ENCODE measurements around the gene SLC16A5.
"Not testable (repeated sequence)": the region's sequence is repeated elsewhere in the genome, so short reads cannot be mapped to it uniquely, and the experiment has no call there.

Gene SLC16A5

GRCh38 chr17:75113798-75114551, 26.2 kb downstream of the SLC16A5 start:
- DNase-seq, result peak; percentile 79

DNA sequence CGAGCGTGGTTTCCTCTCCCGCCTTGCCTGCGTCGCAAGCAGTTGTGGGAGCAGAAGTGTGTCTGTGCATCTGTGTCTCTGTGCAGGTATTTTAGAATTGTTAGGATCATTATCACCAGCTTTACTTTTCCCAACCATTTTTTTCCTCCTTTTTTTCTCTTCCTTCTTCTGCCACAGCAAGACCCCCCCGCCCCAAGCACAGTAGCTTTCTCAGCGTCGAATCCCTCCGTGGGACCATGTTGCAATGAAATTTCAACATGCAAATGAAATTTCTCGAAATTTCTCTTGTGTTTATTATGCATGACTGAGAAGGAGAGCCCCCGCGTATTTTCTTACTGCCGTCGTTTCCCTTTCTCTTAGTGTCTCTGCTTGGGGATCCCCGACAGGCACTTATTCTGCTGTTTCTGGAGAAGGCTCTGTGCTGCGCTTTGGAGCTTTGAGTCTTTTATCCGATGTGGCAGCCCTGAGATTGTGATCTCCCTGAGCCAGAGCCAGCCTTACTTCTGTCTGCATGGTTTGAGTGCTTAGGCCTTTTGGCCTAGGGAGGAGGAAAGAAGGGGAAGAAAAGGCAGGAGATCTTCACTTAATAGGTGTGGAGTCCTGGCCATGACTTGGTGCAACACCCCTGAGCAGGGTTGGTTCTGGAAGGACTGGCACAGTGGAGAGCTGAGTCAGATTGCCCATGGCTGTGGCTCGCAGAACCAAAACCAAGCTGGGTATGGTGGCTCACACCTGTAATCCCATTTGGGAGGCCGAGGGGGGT, 27.0 kb downstream of the SLC16A5 start:
- DNase-seq, result no peak

DNA sequence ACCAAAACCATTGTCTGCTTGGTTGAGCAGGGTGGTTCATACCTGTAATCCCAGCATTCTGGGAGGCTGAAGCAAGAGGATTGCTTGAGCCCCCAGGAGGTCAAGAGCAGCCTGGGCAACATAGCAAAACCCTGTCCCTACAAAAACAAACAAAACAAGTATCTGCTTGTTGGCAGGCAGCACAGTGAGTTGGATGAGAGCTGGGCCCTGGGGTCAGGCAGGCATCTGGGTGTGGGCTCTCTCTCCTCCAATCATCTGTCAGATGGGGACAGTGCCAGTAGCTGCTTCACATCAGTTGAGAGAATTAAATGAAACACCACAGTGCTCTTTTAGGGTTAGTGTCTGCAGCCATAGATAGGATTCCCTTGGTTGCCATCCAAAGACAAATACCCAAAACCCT, 27.8 kb downstream of the SLC16A5 start:
- DNase-seq, result no peak

GRCh38 chr17:75116737-75117136, 29.0 kb downstream of the SLC16A5 start:
- no peak for DNase-seq

- DNase-seq, result no peak
These were observed 30.6 kb downstream of the SLC16A5 start for GRCh38 chr17:75118307-75118706.

- DNase-seq, result no peak
These were observed 36.5 kb downstream of the SLC16A5 start for GRCh38 chr17:75124041-75124818.

- DNase-seq, result no peak
These were observed 37.0 kb downstream of the SLC16A5 start for GRCh38 chr17:75124819-75125162.

DNA sequence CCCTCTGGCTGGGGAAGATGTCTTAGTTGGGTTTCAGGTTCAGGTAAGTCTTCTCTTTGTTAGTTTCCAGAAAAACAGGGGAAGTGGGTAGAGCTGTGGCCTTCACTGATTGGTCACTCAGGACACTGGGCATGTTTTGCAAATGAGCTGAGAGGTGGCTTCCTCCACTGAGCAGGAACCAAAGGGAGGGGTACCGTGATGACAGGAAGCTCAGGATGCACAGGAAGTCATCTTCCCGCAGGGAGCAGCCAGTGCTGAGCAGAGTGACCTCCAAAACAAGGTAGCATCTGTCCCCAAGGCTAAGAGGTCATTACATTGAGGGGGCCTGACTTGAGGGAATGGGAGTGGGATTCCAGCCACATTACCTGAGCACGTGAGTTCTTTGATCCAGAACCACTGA, 38.2 kb downstream of the SLC16A5 start:
- DNase-seq, result no peak

DNA sequence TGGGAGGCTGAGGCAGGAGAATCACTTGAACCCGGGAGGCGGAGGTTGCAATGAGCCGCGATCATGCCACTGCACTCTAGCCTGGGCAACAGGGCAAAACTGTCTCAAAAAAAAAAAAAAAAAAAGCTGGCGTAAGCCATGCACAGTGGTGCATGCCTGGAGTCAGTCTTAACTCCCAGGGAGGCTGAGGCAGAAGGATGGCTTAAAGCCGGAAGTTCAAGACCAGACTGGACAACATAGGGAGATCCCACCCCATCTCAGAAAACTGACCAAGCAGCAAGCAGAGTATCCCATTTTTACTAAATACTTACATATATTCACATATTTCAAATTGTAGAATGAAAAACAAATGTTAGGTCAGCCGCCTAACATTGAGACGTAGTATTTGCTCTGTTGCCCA, 39.2 kb downstream of the SLC16A5 start:
- no peak for DNase-seq

- not testable (repeated sequence) for DNase-seq
These were observed 40.2 kb downstream of the SLC16A5 start for GRCh38 chr17:75127936-75128335.

DNA sequence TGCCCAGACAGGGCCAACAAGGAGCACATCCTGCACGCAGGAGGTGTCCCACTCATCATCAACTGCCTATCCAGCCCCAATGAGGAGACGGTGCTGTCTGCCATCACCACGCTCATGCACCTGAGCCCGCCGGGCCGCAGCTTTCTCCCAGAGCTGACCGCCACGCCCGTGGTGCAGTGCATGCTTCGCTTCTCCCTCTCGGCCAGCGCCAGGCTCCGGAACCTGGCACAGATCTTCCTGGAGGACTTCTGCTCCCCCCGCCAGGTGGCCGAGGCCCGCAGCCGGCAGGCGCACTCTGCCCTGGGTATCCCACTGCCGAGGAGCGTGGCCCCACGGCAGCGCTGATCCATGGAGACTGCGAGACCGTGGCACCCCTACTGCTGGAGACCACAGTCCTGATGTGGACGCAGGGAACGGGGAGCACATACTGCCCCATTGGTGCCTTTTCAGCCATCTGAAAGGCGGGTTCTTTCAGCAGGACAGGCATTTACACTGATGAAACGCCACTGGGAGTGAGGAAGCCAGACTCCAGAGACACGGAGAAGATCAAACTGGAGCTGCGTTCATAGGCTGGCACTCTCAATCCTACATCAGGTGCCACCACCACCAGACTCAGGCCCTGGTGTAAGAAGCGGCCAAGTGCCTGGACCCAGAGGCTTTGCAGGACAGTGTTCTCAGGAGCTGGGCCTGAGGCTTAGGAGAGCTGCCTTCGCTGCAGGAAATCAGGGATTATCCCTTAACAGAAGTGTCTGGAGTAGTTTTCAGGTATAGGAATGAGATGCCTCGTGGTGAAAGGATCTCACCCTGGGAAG, 41.1 kb downstream of the SLC16A5 start:
- no peak for DNase-seq

- no peak for DNase-seq
These were observed 41.8 kb downstream of the SLC16A5 start for GRCh38 chr17:75129576-75129975.

GRCh38 chr17:75130059-75130631, 42.4 kb downstream of the SLC16A5 start:
- no peak for DNase-seq

GRCh38 chr17:75130632-75131277, 43.0 kb downstream of the SLC16A5 start:
- DNase-seq, result peak; percentile 45

DNA sequence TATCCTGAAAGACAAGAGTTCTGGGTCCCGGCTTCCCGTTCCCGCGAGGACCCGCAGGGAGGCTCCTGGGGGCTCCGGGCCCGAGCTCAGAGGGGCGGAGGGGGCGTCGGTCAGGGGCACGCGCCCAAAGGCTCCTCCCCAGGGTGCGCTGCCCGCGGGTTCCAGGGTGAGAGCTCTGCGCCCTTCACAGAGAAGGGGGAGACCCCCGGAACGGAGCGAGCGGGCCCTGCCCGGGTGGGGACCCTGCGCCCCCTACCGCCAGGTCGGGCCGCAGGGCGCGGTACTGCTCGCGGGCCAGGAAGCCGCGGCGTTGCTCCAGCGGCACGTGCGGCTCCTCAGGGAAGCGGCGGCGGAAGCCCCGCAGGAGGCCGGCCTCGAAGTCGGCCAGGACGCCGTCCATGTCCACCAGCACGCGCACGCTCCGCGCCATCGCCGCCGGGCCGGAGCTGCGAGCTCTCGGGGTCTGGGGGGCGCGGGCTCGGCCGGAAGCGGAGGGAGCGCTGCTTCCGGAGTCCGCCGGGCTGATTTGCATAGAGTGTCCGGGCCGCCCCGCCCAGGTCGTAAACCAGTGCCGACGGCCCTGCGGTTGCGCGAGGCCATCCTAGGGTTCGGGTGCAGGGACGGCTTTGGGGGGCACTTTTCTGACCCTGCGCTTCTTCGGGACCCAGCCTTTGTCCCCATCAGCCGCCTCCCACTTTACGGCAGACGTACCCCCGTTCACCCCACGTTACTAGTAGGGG, 43.7 kb downstream of the SLC16A5 start, which contains the start of gene NT5C:
TSS of gene NT5C (minus strand) at position 465 of the 740 bp plus-strand sequence. CDS start at position 430, 35 bp downstream.
- DNase-seq, result peak; percentile 69

DNA sequence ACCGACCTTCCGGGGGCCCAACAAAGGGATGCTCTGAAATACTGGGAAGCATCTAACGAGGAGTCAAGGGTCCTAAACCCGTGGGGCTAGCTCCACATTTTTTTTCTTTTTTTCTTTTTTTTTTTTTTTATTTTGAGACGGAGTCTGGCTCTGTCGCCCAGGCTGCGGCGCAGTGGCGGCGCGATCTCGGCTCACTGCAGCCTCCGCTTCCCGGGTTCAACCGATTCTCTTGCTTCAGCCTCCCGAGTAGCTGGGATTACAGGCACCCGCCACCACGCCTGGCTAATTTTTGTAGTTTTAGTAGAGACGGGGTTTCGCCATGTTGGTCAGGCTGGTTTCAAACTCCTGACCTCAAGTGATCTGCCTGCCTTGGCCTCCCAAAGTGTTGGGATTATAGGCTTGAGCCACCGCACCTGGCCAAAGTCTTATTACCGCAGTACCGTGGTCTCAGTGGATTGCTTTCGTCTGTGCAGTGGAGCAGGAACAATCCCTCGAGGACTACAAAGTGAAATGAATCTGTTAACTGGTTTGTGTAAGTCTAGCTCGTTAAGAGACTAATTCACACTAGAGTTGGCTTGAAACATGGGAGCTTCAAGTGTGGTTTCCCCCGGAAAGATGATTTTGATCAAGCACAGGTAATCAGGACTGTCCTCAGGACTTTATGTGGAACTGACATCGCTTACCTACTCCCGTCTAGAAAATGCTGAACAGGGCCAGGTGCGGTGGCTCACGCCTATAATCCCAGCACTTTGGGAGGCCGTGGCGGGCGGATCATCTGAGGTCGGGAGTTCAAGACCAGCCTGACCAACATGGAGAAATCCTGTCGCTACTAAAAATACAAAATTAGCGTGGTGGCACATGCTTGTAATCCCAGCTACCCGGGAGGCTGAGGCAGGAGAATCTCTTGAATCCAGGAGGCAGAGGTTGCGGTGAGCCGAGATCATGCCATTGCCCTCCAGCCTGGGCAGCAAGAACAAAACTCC, 44.6 kb downstream of the SLC16A5 start:
- DNase-seq, result not testable (repeated sequence)

GRCh38 chr17:75133001-75133400, 45.2 kb downstream of the SLC16A5 start:
- no peak for DNase-seq

GRCh38 chr17:75133607-75134347, 46.0 kb downstream of the SLC16A5 start:
- DNase-seq, result not testable (repeated sequence)

DNA sequence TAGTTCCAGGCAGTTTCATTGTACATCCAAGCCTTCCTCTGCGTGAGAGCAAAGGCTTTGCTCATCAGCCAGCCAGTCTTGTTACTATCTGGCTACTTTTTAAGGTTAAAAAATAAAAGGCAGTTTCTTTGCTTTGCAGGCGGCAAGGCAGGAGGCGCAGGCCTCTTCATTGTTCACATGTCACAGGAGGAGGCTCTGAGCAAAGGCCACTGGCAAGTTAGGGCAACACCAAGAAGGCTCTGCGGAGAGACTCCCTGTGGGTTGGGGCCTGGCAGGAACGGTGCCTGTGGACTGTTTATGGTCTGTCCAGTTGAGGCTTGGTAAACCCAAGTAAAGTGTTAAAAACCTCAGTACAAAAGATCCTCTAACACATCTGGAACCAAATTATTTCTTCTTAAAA, 47.7 kb downstream of the SLC16A5 start:
- no peak for DNase-seq

All from NCI-H1105 treated with DMSO at 0.1 percent for 48 hours (cell line).